Nasal cavity respiratory epithelium epithelial cell of viscerocranial mucosa (primary cell): ENCODE data around the gene GPC4. TPM values are rescaled to one million over a fixed set of nuclear protein-coding genes. Genes with fewer than 3 reads are reported as not detected.

Source experiments
- total RNA-seq: library from RNA; depleted of rRNA; stranded (reverse); fragments of >200 nt; gene quantifications from 2 replicates; pipeline ENCODE4 v1.2.3, GENCODE V29; 2014

Gene GPC4
- 0.34 and 6.0 TPM in 2 replicates for total RNA-seq

GRCh38 chrX:133415276-133416105 is at the start of gene GPC4:
GPC4 (minus strand) TSS chrX:133415489; CDS start chrX:133414965, 524 bp downstream.

Other genes starting within 250 kb of the GPC4 start
- gene TFDP3, start 197.1 kb downstream of the GPC4 start, total RNA-seq = not detected in 2 replicates